Measurements from ENCODE around the gene MBD3.

MBD3 gene

DNA sequence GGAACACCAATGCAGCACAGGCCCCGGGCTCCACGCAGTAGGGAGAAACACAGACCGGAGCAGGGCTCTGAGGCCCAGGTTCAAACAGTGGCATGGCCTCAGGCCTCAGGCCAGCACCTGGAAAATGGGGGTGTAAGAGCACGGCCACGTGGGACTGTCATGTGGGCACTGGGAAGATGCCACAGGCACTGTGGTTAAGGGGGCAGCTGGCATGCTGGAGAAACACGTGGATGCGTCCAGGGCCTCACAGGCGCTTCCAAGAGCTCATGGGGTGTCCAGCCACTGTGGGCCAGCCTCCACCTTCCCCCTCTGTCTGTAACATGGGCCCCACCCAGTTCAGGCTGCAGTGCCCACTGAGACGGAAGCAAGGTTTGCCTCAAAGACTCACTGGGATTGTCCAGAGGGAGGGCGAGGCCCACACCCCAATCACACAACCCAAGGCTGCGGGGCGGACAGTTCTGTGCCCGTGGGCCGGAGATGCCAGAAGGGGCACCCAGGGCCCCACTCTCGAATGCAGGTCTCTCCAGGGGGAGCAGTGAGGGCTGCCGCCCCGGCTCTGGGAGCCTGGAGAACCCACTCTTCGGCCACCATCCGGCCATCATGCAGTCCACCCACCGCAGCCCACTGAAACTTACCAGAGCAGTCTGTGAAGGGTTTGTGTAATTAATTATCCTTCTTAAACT lies 6.3 kb upstream of the MBD3 start:
- DNase-seq (ENCODE audit: low read depth), result no peak

DNA sequence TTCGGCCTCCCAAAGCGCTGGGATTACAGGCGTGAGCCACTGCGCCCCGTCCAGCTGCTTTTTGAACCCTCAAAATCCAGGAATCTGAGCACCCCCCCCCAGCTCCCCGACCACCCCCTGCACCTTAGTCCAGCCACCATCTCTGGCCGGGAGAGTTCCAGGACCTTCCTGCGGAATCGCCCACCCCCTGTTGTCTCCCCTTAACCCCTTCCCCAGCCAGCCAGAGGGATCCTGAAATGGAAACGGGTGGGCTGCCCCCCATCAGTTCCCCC lies 772 bp upstream of the MBD3 start:
- DNase-seq (ENCODE audit: low read depth), result no peak

DNA sequence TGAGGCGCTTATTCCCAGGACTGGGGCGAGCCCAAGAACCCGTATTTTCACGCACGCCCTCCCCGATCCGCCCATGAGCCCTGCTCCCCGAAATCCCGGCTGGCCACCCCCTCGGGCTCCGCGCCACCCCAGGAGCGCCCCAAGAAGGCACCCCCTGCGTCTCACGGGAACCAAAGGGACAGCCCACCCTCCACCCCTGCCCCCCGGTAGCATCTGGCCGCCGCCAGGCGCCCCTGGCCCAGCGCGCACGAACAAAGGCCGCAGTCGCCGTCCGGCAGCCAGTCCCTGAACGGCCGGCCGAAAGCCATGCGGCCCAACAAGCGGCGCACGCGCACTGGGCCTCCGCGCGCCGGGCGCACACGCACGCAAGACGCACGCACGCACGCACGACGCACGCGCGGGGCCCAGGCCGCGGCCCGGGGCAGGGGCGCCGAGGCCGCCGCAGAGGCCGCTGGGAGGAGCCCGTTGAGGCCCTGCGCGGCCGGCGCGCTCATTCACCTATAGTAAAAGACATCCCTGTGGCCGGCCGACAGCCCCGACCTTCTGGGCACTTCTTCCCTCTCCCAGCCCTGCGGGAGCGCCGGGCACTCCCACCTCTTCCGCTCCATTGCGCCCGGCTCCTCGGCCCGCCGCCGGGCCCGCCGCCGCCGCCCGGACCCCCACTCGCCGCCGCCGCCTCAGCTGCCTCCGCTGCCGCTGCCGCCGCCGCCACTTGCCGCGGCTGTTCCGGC lies 476 bp downstream of the MBD3 start:
- DNase-seq (ENCODE audit: low read depth), result peak; percentile 64

DNA sequence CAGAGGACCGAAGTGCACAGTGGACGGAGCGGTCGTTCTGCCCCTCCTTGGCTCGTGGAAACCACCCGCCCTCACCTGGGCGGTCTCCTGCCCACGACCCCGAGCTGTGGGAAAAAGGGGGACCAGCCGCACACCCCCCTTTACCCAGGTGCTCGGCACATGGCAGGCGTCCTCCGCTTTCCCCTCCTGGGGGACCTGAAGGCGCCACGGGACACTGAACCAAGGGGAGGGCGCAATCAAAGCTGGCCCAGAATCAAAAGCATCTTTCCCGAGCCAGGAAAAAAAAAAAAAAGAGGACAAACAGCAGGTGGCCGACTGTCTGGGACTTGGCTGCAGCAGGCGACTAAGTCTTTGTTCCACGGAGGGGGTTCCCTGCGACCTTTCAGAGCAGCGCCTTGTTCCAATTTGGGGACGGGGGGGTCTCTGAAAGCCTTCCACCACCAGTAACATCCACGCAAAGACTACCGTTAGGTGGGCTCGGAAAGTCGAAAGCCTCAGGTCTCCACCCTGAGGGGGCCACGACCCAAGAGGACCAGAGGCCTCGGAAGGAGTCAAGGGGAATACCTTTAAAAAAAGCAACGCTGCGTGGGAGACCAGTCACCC lies 1.1 kb downstream of the MBD3 start:
- DNase-seq (ENCODE audit: low read depth), result no peak

DNA sequence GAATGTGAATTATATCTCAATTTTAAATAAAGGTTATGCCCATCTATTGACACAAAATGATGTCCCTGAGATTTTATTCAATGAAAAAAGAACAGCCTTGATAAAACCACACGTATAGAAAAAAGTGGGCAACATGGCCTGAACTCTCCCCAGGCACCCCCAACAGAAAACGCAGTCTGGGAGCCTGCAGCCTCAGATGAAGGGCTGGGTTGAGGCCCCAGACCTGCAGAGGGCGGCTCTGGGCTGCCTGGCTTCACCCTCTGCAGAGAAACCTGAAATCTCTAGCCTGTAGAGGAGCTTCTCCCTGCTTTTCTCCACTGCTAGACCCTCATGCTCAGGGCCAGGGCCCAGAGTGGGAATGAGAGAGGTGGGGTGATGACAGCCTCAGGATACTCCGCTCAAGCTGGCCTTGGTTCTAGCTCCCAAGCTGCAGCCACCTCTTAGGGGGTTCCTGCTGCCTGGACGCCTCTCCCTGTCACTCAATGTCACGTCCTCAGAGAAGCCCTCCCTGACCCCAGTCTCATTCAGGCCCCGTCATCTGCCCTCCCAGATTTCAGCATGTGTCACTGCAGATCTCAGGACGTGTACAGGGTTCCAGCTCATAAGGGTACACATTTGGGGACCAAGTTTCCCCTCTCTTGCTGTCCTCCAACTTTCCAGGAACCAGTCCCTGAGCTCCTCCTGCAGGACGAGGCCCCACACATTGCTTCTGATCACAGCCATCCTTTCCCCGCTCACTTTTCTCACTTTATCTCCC lies 1.8 kb downstream of the MBD3 start:
- DNase-seq (ENCODE audit: low read depth), result no peak

DNA sequence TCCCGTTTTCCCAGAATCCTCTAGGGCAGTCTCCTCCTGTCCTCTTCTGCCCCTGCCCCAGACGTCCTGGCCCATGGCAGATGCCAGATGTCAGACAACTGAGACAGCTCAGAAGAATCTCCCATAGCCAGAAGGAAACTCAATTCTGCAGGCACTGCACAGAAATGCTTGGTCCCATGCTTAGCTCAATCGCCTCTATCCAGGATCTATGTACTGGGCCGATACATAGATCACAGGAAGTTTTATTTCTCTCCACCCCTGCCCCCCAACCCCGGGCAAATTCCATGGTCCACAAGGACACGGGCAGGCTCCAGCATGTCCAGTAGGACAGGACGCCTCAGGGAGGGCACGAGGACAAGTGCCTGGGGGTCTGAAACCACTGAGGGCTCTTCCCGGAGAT lies 4.8 kb downstream of the MBD3 start:
- no peak for DNase-seq (ENCODE audit: low read depth)

DNA sequence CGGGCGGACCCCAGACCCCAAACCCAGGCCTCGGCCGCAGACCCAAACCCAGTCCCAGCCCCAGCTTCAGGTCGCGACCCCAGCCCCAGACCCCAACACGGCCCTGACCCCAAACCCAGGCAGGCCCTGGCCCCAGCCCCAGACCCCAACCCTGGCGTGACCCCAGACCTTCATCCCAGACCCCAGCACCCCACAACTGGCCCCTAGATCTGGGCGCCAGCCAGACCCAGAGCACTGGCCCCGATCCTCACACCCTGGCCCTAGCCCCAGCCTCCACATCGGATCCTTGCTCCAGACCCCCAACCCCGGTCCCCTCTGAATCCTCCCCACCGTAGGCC lies 7.5 kb downstream of the MBD3 start:
- no peak for DNase-seq (ENCODE audit: low read depth)

DNA sequence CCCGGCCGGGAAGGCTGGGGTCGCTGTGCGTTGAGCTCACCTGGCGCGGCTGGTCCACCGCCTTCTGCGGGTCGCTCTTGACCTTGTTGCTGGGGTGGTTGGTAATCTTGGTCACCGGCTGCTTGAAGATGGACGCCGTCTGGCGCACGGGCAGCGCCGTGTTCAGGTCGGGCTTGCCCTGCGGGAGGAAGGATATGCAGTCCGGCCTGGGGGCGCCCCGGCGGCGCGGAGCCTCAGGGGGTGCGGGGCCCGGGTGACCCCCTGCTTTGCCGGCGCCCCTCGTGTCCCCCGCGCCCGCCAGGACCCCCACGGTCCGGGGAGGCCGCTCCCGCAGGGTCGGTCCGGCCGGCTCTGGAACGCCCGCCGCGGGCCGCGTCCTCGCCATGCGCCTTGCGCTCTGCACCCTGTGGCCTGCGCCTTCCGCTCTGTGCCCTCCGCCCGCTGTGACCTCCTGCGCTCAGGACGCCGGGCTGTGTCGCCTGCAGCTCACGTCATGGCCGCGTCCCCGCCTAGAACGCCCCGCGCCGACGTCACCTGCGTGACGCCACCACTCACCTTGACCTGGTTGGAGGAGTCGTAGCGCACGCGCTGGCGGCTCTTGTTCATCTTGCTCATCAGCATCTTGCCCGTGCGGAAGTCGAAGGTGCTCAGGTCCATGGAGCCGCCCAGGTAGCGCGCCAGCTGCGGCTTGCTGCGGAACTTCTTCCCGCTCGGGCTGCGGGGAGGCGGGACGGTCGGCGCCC lies 8.0 kb downstream of the MBD3 start:
- DNase-seq (ENCODE audit: low read depth), result no peak

DNA sequence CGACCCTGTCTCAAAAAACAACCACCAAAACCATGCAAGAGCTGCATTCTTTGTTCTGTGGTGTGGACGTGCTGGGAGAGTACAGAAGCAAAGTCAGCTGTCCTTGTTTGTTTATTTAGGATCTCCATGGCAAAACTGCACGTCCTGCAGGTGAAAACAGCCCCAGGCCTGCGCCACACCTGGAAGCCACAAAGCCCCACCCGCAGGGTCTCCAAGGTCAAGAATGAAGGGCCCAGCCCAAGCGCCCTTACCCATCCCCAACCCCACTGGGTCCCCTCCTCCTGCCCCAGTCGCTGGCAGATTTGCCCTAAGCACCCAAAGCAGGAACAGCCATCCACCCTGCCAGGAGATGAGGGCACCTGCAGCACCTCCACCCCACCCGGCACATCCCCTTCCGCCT lies 10.5 kb downstream of the MBD3 start:
- DNase-seq (ENCODE audit: low read depth), result no peak

DNA sequence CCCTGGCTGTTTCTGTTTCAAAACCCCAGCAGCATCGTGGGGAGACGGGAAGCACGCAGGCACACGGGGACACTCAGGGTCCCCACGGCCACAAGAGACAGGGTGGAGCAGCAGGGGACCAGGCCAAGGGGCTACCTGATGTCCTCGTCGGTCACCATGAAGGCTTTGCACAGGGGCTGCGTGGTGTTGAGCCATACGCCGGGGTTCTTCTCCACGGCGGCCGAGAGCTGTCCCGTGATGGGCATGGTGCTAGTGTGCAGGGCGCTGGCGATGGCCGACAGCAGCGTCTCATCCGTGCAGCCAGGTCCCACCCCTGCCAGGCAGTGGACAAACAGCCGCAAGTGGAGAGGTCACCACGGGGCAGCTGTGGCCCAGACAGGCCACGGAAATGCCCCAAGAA lies 11.7 kb downstream of the MBD3 start:
- DNase-seq (ENCODE audit: low read depth), result no peak

DNA sequence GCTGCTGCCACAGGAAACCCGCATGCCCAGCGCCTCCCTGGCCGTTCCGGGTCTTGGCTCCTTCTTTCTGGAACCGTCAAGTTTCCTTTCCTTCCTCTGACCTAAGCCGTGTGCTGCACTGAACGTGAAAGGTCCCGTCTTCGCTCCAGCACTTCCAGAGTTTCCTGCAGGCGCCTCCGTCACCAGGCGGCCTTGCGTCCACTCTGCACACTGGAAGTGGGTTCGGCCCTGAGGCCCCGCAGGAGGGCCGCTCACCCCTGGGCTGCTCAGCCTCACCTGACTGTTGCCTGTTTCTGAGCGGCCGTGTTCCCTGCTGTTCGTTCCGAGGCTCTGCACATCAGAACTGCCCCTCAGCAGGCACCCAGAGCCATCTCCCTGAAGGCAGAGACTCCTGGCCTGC lies 12.3 kb downstream of the MBD3 start:
- no peak for DNase-seq (ENCODE audit: low read depth)

DNA sequence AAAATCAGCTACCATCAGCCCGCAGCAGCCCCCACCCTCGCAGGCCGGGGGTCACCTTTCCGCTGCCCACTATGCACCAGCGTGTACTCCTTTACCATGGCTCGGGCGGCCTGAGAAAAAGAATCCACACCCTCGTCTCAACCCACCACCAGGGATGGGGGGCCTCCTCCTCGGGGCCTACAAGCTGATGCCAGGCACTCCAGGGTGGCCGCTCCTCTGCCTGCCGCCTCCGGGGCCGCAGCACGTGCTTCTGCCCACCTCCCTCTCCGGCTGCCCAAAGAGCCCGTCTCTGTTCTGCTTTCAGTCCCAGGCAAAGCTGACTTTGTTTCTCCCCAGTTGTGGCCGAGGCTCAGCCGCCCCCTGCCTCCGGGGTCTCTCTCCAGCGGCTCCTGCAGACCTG lies 13.4 kb downstream of the MBD3 start:
- no peak for DNase-seq (ENCODE audit: low read depth)

DNA sequence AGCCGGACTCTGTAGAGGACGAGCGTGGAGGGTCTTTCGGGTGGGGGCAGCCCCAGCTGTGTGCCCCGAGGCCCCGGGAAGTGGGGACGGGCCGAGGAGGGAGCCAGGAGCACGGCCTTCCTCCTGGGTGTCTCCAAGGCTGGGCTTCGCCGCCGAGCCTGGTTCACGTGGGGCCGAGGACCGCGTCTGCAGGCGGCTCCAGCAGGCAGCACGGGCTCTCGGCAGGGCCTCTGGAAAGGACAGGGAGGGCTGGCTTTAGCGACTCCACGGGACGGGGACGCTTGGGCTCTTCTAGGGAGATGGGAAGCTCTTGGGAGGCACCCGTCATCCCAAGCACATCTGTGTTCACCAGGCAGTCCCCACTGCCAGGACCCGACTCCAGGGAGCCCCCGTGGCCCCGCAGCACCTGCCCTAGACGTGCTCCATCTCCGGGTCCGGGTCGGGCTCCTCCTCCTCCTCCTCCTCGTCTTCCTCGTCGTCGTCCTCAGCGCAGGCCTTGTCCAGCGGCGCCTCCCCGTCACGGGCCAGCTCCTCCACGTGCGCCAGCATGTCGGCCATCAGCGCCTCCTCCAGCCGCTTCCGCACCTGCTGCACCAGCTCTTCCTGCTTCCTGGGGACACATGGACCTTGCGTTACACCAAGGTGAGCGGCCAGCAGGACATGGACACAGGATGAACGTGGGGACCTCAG lies 14.6 kb downstream of the MBD3 start:
- no peak for DNase-seq (ENCODE audit: low read depth)

DNA sequence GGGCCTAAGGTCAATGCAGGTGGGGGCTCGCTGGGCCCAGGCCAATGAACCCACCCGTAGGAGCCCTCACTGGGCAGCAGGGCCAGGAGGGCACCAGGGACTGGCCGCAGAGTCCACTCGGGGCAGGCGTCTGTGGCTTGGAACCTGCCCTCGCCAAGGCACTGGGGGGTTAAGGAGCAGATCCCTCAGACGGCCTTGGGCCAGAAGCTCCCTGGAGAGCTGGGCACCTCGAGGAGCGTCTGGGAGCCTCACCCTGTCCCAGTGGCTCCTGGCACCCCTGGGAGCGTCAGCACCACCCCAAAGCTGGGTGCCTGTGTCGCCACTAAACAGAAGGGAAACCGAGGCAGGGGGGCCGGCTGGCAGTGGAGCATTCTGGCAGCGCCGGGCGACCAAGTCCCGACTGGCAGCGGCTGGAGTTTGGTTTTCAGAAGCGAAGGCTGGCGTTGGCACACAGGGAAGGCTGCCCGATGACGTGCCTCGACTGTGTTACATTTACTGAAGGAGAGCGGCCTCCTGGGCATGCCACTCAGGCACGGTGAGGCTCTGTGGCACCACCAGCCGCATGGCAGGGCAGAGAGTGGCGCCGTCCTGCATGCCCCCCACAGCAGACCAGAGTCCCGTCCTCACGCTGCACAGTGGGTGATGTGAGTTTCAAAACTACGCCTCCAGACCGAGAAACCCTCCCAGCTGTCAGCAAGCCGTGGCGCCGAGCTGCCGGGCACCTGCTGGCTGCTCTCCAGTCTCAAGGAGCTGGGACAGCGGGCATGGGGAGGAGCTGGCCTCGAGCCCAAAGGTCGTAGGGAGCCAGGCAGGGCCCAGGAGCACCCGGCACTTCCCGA lies 15.4 kb downstream of the MBD3 start:
- DNase-seq (ENCODE audit: low read depth), result no peak

DNA sequence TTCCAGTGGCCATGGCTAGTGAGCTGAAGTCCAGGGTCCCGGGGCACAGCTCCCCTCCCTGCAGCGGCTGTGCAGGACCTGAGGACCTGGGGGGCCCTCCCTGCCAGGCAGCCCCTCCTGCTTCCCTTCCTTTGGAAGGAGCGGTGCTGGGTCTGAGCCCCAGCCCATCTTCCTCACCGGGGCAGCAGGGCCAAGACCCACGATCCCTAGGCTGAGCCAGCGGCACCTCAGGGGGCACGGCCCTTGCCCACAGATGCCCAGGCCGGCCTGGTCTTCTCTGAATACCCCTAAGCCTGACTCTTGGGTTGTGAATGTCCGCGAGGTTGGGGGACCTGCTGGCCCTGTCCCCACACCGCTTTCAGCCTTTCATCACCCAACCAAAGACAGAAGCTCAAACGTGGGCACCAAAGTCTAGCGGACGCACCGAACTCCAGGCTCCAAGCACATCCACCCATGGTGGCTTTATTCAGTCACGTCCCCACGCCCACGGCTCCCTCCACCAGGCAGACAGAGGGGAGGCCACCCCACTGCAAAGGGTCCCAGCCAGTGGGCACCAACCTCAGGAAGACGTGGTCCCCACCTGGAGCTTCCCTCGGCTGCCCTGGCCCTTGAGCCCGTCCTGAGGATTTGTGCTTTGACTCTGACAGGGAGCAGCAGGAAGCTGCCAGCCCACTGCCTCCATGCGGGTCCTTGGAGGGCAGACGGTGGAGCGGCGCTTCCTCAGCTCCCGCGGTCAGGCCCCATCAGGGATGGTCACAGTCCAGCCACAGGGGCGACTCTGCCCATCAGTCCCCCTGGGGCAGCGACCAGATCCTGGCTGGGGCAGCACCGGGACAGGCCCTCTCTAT lies 16.2 kb downstream of the MBD3 start:
- no peak for DNase-seq (ENCODE audit: low read depth)

DNA sequence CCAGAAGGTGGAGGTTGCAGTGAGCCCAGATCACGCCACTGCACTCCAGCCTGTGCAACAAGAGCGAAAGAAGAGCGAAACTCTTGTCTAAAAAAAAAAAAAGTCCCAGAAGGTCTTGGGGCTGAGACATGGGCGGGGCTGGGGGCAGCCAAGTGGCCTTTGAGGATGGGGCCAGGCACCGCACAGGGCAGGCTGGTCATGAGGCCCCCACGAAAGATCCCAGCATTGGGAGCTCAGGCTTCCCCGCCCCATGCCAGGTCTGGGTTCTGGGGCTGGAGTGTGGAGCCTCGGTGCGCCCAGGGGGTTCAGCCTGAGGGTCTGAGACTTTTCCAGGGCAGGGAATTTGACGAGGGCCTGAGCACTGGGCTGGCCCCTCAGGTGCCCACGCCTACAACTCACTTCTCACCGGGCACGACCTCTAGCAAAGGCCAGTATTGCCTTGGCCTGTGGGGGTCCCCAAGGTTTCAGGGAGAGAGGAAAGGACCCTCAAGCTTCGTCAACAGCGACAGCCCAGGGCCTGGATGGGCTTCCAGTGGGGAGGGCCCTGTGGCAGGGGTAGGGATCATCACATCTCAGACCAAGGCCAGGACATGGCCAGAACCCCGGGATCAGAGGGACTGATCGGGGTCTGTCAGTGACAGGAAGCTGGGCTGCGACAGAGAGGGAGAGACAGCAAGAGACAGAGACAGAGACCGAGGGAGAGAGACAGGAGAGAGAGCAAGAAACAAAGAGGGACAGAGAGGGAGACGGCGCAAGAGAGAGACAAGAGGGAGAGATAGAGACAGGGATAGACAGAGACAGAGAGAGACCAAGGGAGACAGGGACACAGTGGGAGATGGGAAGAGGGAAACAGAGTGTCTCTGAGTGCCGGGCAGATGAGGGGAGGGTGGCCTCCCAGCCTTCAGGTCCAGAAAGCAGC lies 17.1 kb downstream of the MBD3 start:
- no peak for DNase-seq (ENCODE audit: low read depth)

DNA sequence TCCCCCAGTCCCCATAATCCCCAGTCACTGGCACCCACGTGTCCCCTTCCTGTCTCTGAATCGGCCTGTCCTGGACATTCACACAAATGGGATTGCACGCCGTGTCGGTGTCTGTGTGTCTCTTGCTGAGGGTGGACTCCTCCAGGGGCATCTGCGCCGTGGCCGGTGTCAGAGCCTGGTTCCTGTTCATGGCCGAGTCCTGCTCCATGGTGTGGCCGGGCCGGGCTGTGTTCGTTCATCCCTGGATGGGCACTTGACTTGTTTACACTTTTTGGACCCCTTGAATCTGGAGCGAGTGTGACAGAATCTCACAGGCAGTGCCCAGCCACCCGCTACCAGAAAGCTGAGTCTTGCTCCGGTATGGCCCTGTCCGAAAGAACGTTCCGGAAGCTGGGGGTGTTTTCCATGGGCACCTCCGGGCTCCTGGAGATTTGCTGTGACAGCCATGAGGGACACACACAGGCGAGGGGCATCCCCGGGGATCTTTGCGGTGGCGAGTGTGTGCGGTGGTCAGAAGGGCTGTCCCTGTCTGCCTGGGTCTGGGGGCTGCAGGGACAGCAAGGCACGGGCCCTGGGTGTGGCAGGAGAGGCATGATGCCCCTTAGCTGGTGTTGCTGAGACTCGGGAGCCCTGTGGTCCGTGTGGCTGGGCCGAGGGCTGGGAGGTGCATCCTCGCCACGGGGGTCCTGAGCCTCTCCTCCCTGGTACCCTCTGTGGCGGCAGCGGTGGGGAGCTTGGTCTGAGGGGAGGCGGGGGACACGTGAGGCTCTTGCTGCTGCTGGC lies 18.1 kb downstream of the MBD3 start:
- no peak for DNase-seq (ENCODE audit: low read depth)

DNA sequence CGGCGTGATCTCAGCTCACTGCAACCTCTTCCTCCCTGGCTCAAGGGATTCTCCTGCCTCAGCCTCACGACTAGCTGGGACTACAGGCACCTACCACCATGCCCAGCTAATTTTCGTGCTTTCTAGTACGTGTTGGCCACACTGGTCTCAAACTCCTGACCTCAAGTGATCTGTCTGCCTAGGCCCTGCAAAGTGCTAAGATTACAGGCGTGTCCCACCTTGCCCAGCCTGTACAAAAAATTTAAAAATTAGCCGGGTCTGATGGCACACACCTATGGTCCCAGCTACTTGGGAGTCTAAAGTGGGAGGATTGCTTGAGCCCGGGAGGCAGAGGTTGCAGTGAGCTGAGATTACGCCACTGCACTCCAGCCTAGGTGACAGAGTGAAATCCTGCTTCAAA lies 19.9 kb downstream of the MBD3 start:
- no peak for DNase-seq (ENCODE audit: low read depth)

Data from stimulated activated CD8-positive, alpha-beta memory T cell treated with anti-CD3 and anti-CD28 coated beads, Interleukin-7, amount 100 ng/mL, for 24 hours (primary cell).